ENCODE data around the gene FGF8. TPM values are rescaled to one million over a fixed set of nuclear protein-coding genes. Genes with fewer than 3 reads are reported as not detected.

Gene FGF8
- total RNA-seq, 1 experiment from 2014 or later: 0.39 TPM

DNA sequence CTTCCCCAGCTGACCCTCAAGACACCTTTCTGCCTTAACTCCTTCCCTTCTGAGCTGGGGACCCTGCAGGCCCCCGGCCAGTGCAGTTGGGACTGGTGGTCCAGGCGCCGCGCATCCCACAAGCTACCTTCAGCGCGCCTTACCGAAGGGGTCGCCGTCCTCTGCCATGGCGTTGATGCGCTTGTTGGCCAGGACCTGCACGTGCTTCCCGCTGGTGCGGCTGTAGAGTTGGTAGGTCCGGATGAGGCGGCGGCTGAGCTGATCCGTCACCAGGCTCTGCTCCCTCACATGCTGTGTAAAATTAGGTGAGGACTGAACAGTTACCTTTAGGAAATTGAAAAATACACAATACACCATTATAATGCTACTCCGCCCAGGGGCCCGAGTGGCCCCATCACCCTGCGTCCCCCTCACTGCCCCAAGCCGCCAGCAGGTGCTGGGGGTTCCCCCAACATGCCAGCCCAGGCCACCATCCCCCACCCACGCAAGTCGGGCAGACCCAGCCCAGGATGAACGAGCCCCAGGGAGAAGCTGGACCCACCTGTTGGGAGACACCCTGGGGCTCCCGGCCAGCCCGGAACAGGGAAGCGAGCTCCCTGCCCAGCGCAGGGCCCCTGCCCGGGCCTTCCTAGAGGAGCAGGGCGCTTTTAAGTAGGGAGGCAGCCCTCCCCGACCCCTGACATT, 1.2 kb downstream of the FGF8 start:
- Histone ChIP-seq H3K4me1 (ENCODE audit: control insufficient read depth, insufficient read depth, low read length) (no peaks in the 10 kb centered on the region), H3K27ac (ENCODE audit: low read length) (no peak overlapping the region), H3K9me3 (ENCODE audit: control insufficient read depth, insufficient read depth, low read depth, low read length) (no peaks in the 10 kb centered on the region), H3K27me3 (ENCODE audit: control insufficient read depth, insufficient read depth, low read length) (no peaks in the 10 kb centered on the region; the same call in 1 of the 2 replicates), H3K4me3 (ENCODE audit: low read depth in 2 of 2, low read length in 2 of 2) (no peak overlapping the region), H3K36me3 (ENCODE audit: control insufficient read depth, insufficient read depth, low read length) (no peaks in the 10 kb centered on the region)
- no TSS peak for BruUV-seq (replicated peaks)
- ATAC-seq (no peak), DNase-seq (ENCODE audit: low read depth, low spot score) (no peak)
- in situ Hi-C loops (cut with HindIII; ENCODE audit: low pct_unique_long_range_greater_than_20kb, low sequenced_read_pairs) (no loop called here), intact Hi-C loops (cut with micrococcal nuclease; ENCODE audit: unreplicated experiment) (no loop called here)
- CTCF ChIA-PET: interaction anchor here (0.6 kb wide), 1 partner anchor 483 kb away, joined by 3 read pairs; no protein-coding TSS in a partner anchor
- TF ChIP-seq, protein P1, sequence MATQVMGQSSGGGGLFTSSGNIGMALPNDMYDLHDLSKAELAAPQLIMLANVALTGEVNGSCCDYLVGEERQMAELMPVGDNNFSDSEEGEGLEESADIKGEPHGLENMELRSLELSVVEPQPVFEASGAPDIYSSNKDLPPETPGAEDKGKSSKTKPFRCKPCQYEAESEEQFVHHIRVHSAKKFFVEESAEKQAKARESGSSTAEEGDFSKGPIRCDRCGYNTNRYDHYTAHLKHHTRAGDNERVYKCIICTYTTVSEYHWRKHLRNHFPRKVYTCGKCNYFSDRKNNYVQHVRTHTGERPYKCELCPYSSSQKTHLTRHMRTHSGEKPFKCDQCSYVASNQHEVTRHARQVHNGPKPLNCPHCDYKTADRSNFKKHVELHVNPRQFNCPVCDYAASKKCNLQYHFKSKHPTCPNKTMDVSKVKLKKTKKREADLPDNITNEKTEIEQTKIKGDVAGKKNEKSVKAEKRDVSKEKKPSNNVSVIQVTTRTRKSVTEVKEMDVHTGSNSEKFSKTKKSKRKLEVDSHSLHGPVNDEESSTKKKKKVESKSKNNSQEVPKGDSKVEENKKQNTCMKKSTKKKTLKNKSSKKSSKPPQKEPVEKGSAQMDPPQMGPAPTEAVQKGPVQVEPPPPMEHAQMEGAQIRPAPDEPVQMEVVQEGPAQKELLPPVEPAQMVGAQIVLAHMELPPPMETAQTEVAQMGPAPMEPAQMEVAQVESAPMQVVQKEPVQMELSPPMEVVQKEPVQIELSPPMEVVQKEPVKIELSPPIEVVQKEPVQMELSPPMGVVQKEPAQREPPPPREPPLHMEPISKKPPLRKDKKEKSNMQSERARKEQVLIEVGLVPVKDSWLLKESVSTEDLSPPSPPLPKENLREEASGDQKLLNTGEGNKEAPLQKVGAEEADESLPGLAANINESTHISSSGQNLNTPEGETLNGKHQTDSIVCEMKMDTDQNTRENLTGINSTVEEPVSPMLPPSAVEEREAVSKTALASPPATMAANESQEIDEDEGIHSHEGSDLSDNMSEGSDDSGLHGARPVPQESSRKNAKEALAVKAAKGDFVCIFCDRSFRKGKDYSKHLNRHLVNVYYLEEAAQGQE (IDR thresholded peaks at IDR 0.05; ENCODE audit: insufficient read depth in 1 of 2, low read depth in 2 of 2, low read length in 1 of 2): no peak
- TF ChIP-seq SIN3A (IDR thresholded peaks at IDR 0.05; ENCODE audit: borderline replicate concordance, insufficient read depth, low read depth, low read length): no peak
- POLR2A ChIA-PET: no interaction called here

DNA sequence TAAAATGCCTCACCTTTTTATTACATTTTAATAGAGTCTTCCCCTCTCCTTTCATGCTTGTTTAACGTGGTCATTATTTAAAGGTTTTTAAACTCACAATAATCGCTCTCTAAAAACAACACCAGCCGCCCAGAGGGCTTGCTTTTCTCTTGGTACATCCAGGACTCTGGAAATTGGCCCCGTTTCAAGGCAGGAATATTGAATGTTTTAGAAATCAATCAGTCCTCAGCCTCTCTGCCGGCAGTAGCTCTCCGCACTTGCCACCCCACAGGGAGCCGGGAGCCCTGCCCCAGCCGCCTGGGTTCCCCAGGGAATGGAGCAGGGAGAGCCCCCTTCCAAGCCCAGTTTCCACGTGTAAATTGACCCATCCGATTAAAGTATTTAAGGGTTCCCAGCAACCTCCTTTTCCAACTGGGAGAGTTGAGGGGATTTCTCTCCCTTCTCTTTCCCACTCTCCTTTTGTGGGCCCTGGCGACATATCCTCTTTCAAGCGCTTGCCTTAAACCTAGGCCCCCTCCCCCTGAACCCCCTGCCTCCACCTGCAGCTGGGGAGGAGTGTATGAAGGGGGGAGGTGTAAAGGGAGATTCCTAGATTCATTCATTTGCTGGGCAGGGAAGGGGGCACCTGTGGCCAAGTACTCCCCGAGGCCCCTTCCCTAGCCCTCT, 1.9 kb downstream of the FGF8 start:
- in situ Hi-C loops (cut with HindIII; ENCODE audit: low pct_unique_long_range_greater_than_20kb, low sequenced_read_pairs): no loop called here
- Histone ChIP-seq H3K27me3 (ENCODE audit: control insufficient read depth, insufficient read depth, low read length) (no peaks in the 10 kb centered on the region; the same call in 1 of the 2 replicates), H3K27ac (ENCODE audit: low read length) (no peak overlapping the region), H3K4me1 (ENCODE audit: control insufficient read depth, insufficient read depth, low read length) (no peaks in the 10 kb centered on the region), H3K4me3 (ENCODE audit: low read depth in 2 of 2, low read length in 2 of 2) (no peak overlapping the region), H3K9me3 (ENCODE audit: control insufficient read depth, insufficient read depth, low read depth, low read length) (no peaks in the 10 kb centered on the region), H3K36me3 (ENCODE audit: control insufficient read depth, insufficient read depth, low read length) (no peaks in the 10 kb centered on the region)
- intact Hi-C loops (cut with micrococcal nuclease; ENCODE audit: unreplicated experiment): no loop called here
- no TSS peak for BruUV-seq (replicated peaks)
- ATAC-seq: no peak
- CTCF ChIA-PET: interaction anchor here (0.6 kb wide), 1 partner anchor 482 kb away, joined by 3 read pairs; no protein-coding TSS in a partner anchor
- TF ChIP-seq SIN3A (IDR thresholded peaks at IDR 0.05; ENCODE audit: borderline replicate concordance, insufficient read depth, low read depth, low read length) (no peak), TCF7L2 (IDR thresholded peaks at IDR 0.05; ENCODE audit: low read depth, low read length) (no peak), POLR2AphosphoS5 (IDR thresholded peaks at IDR 0.05; ENCODE audit: low read depth, low read length) (no peak)
- TF ChIP-seq, protein P1 (IDR thresholded peaks at IDR 0.05; ENCODE audit: insufficient read depth in 1 of 2, low read depth in 2 of 2, low read length in 1 of 2): no peak
- TF ChIP-seq, protein P2, sequence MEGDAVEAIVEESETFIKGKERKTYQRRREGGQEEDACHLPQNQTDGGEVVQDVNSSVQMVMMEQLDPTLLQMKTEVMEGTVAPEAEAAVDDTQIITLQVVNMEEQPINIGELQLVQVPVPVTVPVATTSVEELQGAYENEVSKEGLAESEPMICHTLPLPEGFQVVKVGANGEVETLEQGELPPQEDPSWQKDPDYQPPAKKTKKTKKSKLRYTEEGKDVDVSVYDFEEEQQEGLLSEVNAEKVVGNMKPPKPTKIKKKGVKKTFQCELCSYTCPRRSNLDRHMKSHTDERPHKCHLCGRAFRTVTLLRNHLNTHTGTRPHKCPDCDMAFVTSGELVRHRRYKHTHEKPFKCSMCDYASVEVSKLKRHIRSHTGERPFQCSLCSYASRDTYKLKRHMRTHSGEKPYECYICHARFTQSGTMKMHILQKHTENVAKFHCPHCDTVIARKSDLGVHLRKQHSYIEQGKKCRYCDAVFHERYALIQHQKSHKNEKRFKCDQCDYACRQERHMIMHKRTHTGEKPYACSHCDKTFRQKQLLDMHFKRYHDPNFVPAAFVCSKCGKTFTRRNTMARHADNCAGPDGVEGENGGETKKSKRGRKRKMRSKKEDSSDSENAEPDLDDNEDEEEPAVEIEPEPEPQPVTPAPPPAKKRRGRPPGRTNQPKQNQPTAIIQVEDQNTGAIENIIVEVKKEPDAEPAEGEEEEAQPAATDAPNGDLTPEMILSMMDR (IDR thresholded peaks at IDR 0.05): no peak
- no peak for DNase-seq (ENCODE audit: low read depth, low spot score)
- POLR2A ChIA-PET: no interaction called here
